Fibroblast of villous mesenchyme (primary cell): ENCODE measurements around the gene ARHGAP28. TPM values are rescaled to one million over a fixed set of nuclear protein-coding genes. Genes with fewer than 3 reads are reported as not detected.

Experiments
- DNase-seq: peaks from one replicate; pipeline ENCODE4 v3.0.0-alpha.2; 2010; ENCODE audit warnings: low read depth
- H3K4me3 ChIP-seq: 2 replicates; pipeline ENCODE4 v1.5.1; 2011; ENCODE audit warnings: low read depth, mild to moderate bottlenecking, low read length
- total RNA-seq: library from RNA; depleted of rRNA; stranded (reverse); fragments of >200 nt; gene quantifications from 2 replicates; pipeline ENCODE4 v1.2.3, GENCODE V29; 2012
- TF ChIP-seq, protein P1 (sequence below): IDR thresholded peaks from 2 replicates; pipeline ENCODE4 v1.5.1; 2012; ENCODE audit warnings: low read depth, mild to moderate bottlenecking, low read length; ENCODE audit not compliant: insufficient read depth

The ARHGAP28 gene
- total RNA-seq, 1 donor, result 6.0 TPM

DNA sequence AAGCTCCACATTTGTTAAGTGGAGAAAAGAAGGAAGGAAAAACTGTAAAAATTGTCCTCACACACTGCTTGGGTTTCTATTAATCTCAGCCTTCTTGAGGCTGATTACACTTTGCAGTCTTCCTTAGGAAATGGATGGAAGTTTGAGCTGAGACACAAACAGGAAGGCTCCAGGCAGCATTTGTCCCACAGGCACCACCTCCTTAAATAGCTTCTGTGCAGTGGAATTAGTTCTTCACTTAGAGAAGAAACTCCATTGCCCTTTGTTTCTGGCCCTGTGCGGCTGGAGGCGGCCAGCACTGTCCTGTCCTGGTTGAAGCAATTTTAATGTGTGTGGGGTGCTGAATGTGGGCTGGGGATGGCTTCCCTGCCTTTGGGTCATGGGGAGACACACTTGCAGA lies 44.3 kb downstream of the ARHGAP28 start:
- H3K4me3 ChIP-seq, result no peak overlapping the region
- no peak for DNase-seq
- TF ChIP-seq, protein P1, sequence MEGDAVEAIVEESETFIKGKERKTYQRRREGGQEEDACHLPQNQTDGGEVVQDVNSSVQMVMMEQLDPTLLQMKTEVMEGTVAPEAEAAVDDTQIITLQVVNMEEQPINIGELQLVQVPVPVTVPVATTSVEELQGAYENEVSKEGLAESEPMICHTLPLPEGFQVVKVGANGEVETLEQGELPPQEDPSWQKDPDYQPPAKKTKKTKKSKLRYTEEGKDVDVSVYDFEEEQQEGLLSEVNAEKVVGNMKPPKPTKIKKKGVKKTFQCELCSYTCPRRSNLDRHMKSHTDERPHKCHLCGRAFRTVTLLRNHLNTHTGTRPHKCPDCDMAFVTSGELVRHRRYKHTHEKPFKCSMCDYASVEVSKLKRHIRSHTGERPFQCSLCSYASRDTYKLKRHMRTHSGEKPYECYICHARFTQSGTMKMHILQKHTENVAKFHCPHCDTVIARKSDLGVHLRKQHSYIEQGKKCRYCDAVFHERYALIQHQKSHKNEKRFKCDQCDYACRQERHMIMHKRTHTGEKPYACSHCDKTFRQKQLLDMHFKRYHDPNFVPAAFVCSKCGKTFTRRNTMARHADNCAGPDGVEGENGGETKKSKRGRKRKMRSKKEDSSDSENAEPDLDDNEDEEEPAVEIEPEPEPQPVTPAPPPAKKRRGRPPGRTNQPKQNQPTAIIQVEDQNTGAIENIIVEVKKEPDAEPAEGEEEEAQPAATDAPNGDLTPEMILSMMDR, result no peak

DNA sequence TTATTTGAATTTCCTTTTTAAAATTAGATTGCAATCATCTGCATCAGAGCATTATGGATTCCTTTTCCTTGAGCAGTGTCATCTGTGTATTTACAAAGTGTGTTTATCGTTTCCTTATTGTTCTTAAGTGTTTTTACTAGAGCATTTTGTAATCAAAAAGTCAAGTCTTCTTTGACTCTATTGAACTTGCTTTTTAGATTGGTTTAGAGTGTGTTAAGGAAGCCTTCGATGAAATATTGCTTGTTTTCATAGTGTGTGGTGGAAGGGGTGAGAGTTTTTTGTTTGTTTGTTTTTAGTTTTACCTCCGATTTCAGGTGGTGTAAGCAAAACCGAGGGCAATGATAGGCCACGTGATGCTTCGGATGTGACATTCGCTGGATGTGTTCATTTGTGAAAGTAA lies 45.7 kb downstream of the ARHGAP28 start:
- TF ChIP-seq, protein P1, result no peak

DNA sequence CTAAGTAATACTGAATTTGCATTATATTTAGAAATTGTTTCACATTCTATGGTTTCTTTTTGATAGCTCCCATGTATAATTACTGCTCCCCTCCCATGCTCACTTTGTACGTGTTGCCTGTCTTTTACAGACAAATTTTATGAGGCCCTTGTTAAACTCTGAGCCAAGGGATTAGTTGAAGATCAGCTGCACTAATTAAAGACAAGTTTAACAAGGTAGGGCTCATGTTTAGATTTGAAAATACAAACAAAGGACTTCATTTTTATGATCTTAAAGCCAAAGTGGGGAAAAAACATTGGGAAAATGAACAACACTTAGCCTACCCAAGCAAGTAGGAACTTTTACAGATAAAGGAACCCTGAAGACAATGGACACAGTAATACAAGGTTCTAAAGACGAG lies 46.2 kb downstream of the ARHGAP28 start:
- TF ChIP-seq, protein P1, result no peak
- peak; percentile 85 for DNase-seq
- no peak overlapping the region for H3K4me3 ChIP-seq

More for the DNA sequence above, 45.7 kb downstream of the ARHGAP28 start:
- no peak overlapping the region for H3K4me3 ChIP-seq
- DNase-seq, result no peak

DNA sequence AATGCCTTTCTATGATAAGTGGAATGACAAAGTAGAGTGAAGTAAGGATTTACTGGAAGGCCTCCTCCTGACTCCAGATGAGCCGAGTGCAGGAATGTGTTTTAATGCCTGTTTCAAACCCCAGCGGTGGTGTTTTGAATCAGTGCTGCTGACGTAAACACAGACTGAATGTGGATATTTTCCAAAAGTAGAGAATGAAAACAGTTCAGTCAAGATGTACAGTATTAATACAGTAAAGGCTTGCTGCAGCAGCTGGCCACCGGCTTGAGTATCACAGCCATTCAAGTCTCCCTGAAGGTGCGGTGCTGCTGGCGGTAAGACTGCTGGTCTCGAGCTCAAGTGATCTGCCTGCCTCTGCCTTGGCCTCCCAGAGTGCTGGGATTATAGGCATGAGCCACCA lies 46.7 kb downstream of the ARHGAP28 start:
- TF ChIP-seq, protein P1, result no peak
- DNase-seq, result peak; percentile 94
- H3K4me3 ChIP-seq, result no peak overlapping the region

DNA sequence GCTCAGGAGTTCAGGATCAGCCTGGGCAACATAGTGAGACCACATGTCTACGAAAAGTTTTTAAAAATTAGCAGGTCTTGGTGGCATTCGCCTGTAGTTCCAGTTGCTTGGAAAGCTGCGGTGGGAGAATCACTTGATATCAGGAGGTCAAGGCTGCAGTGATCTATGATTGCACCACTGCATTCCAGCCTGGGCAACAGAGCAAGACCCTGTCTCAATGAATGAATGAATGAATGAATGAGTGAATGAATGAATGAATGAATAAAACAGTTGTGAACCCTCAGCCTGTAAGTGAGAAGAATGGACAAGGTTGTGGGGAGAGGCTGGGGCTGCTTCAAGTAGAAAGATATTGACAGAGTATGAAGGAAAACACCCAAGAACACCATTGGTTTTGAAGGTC lies 48.0 kb downstream of the ARHGAP28 start:
- H3K4me3 ChIP-seq, result no peak overlapping the region
- no peak for DNase-seq
- TF ChIP-seq, protein P1, result no peak

DNA sequence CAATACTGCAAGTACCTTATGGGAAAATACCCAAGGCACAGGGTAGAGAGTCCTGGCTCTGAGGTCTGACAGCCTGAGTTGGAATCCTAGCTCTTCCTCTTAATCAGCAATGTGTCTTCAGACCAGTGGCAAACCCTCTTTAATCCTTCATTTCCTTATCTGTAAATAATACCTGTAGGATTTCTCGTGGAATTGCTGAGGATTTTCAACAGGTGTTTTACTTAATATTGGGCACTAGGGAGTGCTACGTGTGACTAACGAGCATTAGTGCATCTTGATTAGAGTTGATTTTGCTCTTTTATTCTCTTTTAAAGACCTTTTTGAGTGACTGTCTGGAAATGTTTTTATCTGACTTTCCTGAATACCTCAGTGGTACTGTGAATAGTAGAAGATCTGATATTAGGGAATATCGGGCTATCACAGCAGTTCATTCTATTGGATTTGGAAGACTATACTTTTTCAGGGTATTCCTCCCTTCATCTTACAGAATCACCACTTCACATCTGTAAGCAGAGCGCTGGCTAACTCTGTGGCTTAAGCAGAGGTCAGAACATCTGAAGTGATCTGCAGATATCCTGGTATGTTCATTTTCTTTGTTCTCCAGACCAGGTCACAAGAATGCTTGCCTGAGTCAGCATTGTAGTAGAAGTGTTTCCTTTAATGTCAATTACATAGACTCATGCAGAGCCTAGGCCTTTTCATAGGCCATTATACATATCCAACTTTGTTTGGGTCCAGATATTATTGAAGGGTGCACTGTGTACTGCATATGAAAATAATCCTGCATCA lies 49.1 kb downstream of the ARHGAP28 start:
- no peak for DNase-seq
- TF ChIP-seq, protein P1, result no peak
- H3K4me3 ChIP-seq, result no peak overlapping the region
